H1 (cell line): ENCODE results near the gene LPCAT1. TPM values are rescaled to one million over a fixed set of nuclear protein-coding genes. Genes with fewer than 3 reads are reported as not detected.

Experiments used
- CTCF ChIA-PET: fragments of 300-600 bp; sonication (Branson Sonifier 250); formaldehyde crosslinking; loops from one replicate; lab custom pipeline; 2021; ENCODE audit not compliant: partially characterized antibody; lab: Charles Lee
- POLR2A ChIA-PET: fragments of 300-600 bp; sonication (Branson Sonifier 250); formaldehyde crosslinking; loops from one replicate; lab custom pipeline; 2021; ENCODE audit warnings: inconsistent platforms; ENCODE audit not compliant: partially characterized antibody; lab: Charles Lee
- DNase-seq, 2 experiments: peaks; one replicate each; pipeline versions ENCODE4 v3.0.0 to v3.0.0-alpha.2; 2010 to 2022; ENCODE audit warnings: low spot score in 2 of 2, low read depth in 1 of 2, mixed read lengths in 1 of 2
- FAIRE-seq: peaks from 2 replicates; lab custom pipeline; 2011; peaks lifted over from hg19 to GRCh38; lab: Jason Lieb, UNC
- H2AFZ ChIP-seq: 2 replicates; pipeline ENCODE4 v1.8.1; 2012; ENCODE audit warnings: low read length, inconsistent platforms
- H2AK5ac ChIP-seq: 2 replicates; pipeline ENCODE4 v1.6.1; 2013; ENCODE audit warnings: low read depth, low read length
- H2BK120ac ChIP-seq: replicated peaks from 2 replicates; pipeline ENCODE3; 2013; ENCODE audit warnings: low read depth, low read length, inconsistent platforms
- H2BK12ac ChIP-seq: 2 replicates; pipeline ENCODE4 v1.6.1; 2013; ENCODE audit warnings: low read depth, low read length
- H2BK15ac ChIP-seq: 2 replicates; pipeline ENCODE4 v1.6.1; 2013; ENCODE audit warnings: low read length
- H2BK20ac ChIP-seq: 2 replicates; pipeline ENCODE4 v1.6.1; 2013; ENCODE audit warnings: low read length
- H2BK5ac ChIP-seq: 2 replicates; pipeline ENCODE4 v1.6.1; 2013; ENCODE audit warnings: low read depth, low read length
- H3K14ac ChIP-seq: 2 replicates; pipeline ENCODE4 v1.6.1; 2013; ENCODE audit warnings: inconsistent platforms; ENCODE audit not compliant: insufficient read length
- H3K18ac ChIP-seq: 2 replicates; pipeline ENCODE4 v1.6.1; 2013; ENCODE audit warnings: low read length; ENCODE audit errors: extremely low read depth
- H3K23ac ChIP-seq: 2 replicates; pipeline ENCODE4 v1.6.1; 2013; ENCODE audit warnings: inconsistent platforms; ENCODE audit not compliant: insufficient read length
- H3K23me2 ChIP-seq: 2 replicates; pipeline ENCODE4 v1.6.1; 2013; ENCODE audit warnings: low read depth, low read length
- H3K27ac ChIP-seq: 2 replicates; pipeline ENCODE4 v1.6.1; 2011; ENCODE audit warnings: low read depth, low read length, inconsistent platforms
- H3K27me3 ChIP-seq, 4 experiments: replicated peaks in 1 of 4; 1 replicate in 1 of 4; 2 replicates in 3 of 4; pipeline versions ENCODE4 v1.6.1 to v1.8.1; 2011 to 2013; ENCODE audit warnings: low read length in 3 of 4, mild to moderate bottlenecking in 3 of 4, inconsistent platforms in 2 of 4, mixed read lengths in 2 of 4, moderate library complexity in 1 of 4; ENCODE audit not compliant: control insufficient read depth in 3 of 4, insufficient read depth in 3 of 4; ENCODE audit errors: extremely low read depth in 1 of 4
- H3K36me3 ChIP-seq, 4 experiments: 2 replicates each; pipeline versions ENCODE4 v1.6.1 to v1.8.1; 2011 to 2013; ENCODE audit warnings: mild to moderate bottlenecking in 4 of 4, low read length in 3 of 4, moderate library complexity in 2 of 4, control low read depth in 1 of 4, inconsistent platforms in 1 of 4; ENCODE audit not compliant: insufficient read depth in 4 of 4, control insufficient read depth in 2 of 4
- H3K4ac ChIP-seq: replicated peaks from 2 replicates; pipeline ENCODE3; 2013; ENCODE audit warnings: low read length, low read depth, mixed read lengths, inconsistent platforms; ENCODE audit not compliant: insufficient read length
- H3K4me1 ChIP-seq, 4 experiments: replicated peaks in 1 of 4; 1 replicate in 1 of 4; 2 replicates in 3 of 4; pipeline versions ENCODE4 v1.6.1 to v1.8.1; 2011 to 2013; ENCODE audit warnings: low read length in 3 of 4, inconsistent platforms in 2 of 4, mixed read lengths in 1 of 4; ENCODE audit not compliant: insufficient read depth in 4 of 4, control insufficient read depth in 3 of 4
- H3K4me2 ChIP-seq, 2 experiments: 2 replicates each; pipeline versions ENCODE4 v1.6.1 to v1.8.1; 2011 to 2013; ENCODE audit warnings: low read depth in 2 of 2, low read length in 2 of 2, control low read depth in 1 of 2, inconsistent platforms in 1 of 2, mild to moderate bottlenecking in 1 of 2; ENCODE audit not compliant: insufficient read depth in 1 of 2
- H3K4me3 ChIP-seq, 4 experiments: fragments of 200-600, 300-600 bp in 1 of 4; sonication (generic), shearing (Covaris generic), sonication (Bioruptor Twin) in 1 of 4; 2 replicates each; pipeline versions ENCODE4 v1.5.1 to v1.8.1; 2011 to 2016; ENCODE audit warnings: low read length in 4 of 4, low read depth in 3 of 4, control low read depth in 2 of 4, inconsistent platforms in 2 of 4, mild to moderate bottlenecking in 2 of 4, mixed read lengths in 1 of 4, moderate library complexity in 1 of 4; ENCODE audit not compliant: insufficient read depth in 2 of 4; ENCODE audit errors: extremely low read depth in 1 of 4
- H3K56ac ChIP-seq: replicated peaks from 2 replicates; pipeline ENCODE3; 2013; ENCODE audit warnings: low read depth, mild to moderate bottlenecking, mixed read lengths, low read length, inconsistent platforms; ENCODE audit not compliant: insufficient read length
- H3K79me1 ChIP-seq: 2 replicates; pipeline ENCODE4 v1.6.1; 2013; ENCODE audit warnings: low read depth, low read length, control low read depth
- H3K79me2 ChIP-seq, 2 experiments: 2 replicates each; pipeline versions ENCODE4 v1.6.1 to v1.8.1; 2012 to 2013; ENCODE audit warnings: low read length in 2 of 2, mild to moderate bottlenecking in 2 of 2, inconsistent platforms in 1 of 2; ENCODE audit not compliant: insufficient read depth in 2 of 2, control insufficient read depth in 1 of 2
- H3K9ac ChIP-seq, 4 experiments: replicated peaks in 1 of 4; 1 replicate in 1 of 4; 2 replicates in 3 of 4; pipeline versions ENCODE4 v1.6.1 to v1.8.1; 2011 to 2013; ENCODE audit warnings: low read depth in 3 of 4, low read length in 3 of 4, control low read depth in 2 of 4, mild to moderate bottlenecking in 2 of 4, moderate library complexity in 2 of 4, inconsistent platforms in 1 of 4; ENCODE audit errors: extremely low read depth in 1 of 4
- H3K9me3 ChIP-seq, 2 experiments: 2 replicates each; pipeline versions ENCODE4 v1.6.1 to v1.8.1; 2012 to 2013; ENCODE audit warnings: mild to moderate bottlenecking in 2 of 2, moderate library complexity in 2 of 2, control low read depth in 1 of 2, inconsistent platforms in 1 of 2, low read depth in 1 of 2, low read length in 1 of 2, mixed read lengths in 1 of 2; ENCODE audit not compliant: insufficient read depth in 2 of 2
- H4K20me1 ChIP-seq, 2 experiments: replicated peaks in 1 of 2; 2 replicates each; pipeline versions ENCODE3 to v1.8.1; 2011 to 2013; ENCODE audit warnings: inconsistent platforms in 2 of 2, low read length in 2 of 2, mild to moderate bottlenecking in 1 of 2; ENCODE audit not compliant: insufficient read depth in 2 of 2, control insufficient read depth in 1 of 2
- H4K5ac ChIP-seq: 2 replicates; pipeline ENCODE4 v1.6.1; 2013; ENCODE audit warnings: low read length, low read depth, mixed read lengths, inconsistent platforms; ENCODE audit not compliant: insufficient read length
- H4K8ac ChIP-seq: 2 replicates; pipeline ENCODE4 v1.8.0; 2013; ENCODE audit warnings: mild to moderate bottlenecking, moderate library complexity, low read length, inconsistent platforms; ENCODE audit not compliant: insufficient read depth; ENCODE audit errors: extremely low read depth
- H4K91ac ChIP-seq: replicated peaks from 2 replicates; pipeline ENCODE3; 2013; ENCODE audit warnings: low read length, mixed read lengths, inconsistent platforms; ENCODE audit not compliant: insufficient read length
- CREB1 ChIP-seq: IDR thresholded peaks from 2 replicates; pipeline ENCODE4 v1.6.1; 2012; ENCODE audit warnings: inconsistent platforms
- CTCF ChIP-seq, 3 experiments: IDR thresholded peaks; 1 replicate in 2 of 3; 2 replicates in 1 of 3; pipeline versions ENCODE4 v1.5.1 to v1.6.1; 2011; ENCODE audit warnings: low read length in 3 of 3, mild to moderate bottlenecking in 3 of 3, inconsistent platforms in 2 of 3, low read depth in 1 of 3, moderate library complexity in 1 of 3; ENCODE audit not compliant: insufficient read depth in 1 of 3; ENCODE audit errors: control extremely low read depth in 1 of 3
- KDM1A ChIP-seq: fragments of 200-600, 300-600 bp; sonication (generic); IDR thresholded peaks from 2 replicates; pipeline ENCODE4 v1.7.1; 2016; ENCODE audit warnings: mild to moderate bottlenecking, low read length, borderline replicate concordance
- POLR2AphosphoS5 ChIP-seq: IDR thresholded peaks from 2 replicates; pipeline ENCODE4 v1.6.1; 2011; ENCODE audit warnings: low read depth, low read length
- RBBP5 ChIP-seq: IDR thresholded peaks from 2 replicates; pipeline ENCODE4 v1.7.1; 2012; ENCODE audit warnings: low read depth, mild to moderate bottlenecking, inconsistent platforms, low read length, moderate library complexity, borderline replicate concordance
- SP1 ChIP-seq: IDR thresholded peaks from 2 replicates; pipeline ENCODE4 v1.6.1; 2011; ENCODE audit warnings: low read depth, low read length
- SP2 ChIP-seq: IDR thresholded peaks from 2 replicates; pipeline ENCODE4 v1.6.1; 2012; ENCODE audit warnings: mild to moderate bottlenecking, low read length, inconsistent platforms
- USF2 ChIP-seq: IDR thresholded peaks from 2 replicates; pipeline ENCODE4 v1.6.1; 2011; ENCODE audit warnings: low read length, improper control_type of control experiment
- WGBS, 2 experiments: shearing (Covaris generic) in 1 of 2; methylation state at CpG; one replicate each; pipeline versions ENCODE4 v1.1.6 to v1.1.7; 2013 to 2015; ENCODE audit warnings: low lambda C conversion rate in 2 of 2, mixed read lengths in 2 of 2, inconsistent platforms in 1 of 2, low coverage in 1 of 2, missing lambda C conversion rate in 1 of 2; ENCODE audit not compliant: insufficient replicate concordance in 2 of 2, insufficient coverage in 1 of 2, insufficient read length in 1 of 2; ENCODE audit errors: extremely low coverage in 1 of 2, missing lambda C conversion rate in 1 of 2; 5-methylcytosine and 5-hydroxymethylcytosine counted together
- polyA plus RNA-seq, 7 experiments: library from polyadenylated mRNA; depleted of rRNA in 3 of 7; stranded (reverse) in 5 of 7; unstranded in 2 of 7; fragments of >200 nt in 5 of 7; fragments of 200-250 nt in 2 of 7; gene quantifications; 1 replicate in 5 of 7; 2 replicates in 1 of 7; 4 replicates in 1 of 7; pipeline versions ENCODE4 v1.2.1 to v1.2.3, GENCODE V29; 2011 to 2013; ENCODE audit warnings: missing spikeins in 2 of 7, mixed read lengths in 2 of 7
- total RNA-seq: library from RNA; stranded (reverse); fragmentation: NEBNext Ultra II Directional; extraction: Animal tissue kit (Norgen Biotek cat#: 25700); gene quantifications from 2 replicates; pipeline ENCODE4 v1.2.1, GENCODE V29; 2021

The LPCAT1 gene
- total and polyA plus RNA-seq, 2 of the 8 experiments (the other 6 are each of a cell fraction or from before 2014, with no cell fraction given): 107 to 260 TPM

GRCh38 chr5:1525624-1526189 lies 1.9 kb upstream of the LPCAT1 start:
- Histone ChIP-seq H3K27me3 (no peaks in the 10 kb centered on the region; a peak in 1 of 7 replicates), H2BK15ac (peak overlapping the region; percentile 72; the same call in 1 of the 2 replicates), H2BK20ac (no peak overlapping the region), H3K79me1 (peaks cover 7% of the 10 kb centered on the region), H3K27ac (no peak overlapping the region), H3K9ac (no peak overlapping the region), H3K56ac (no peak overlapping the region), H2BK12ac (peak overlapping the region; percentile 23; the same call in 1 of the 2 replicates), H2BK5ac (no peak overlapping the region), H3K36me3 (peaks cover 0 to 8% (median 0%) of the 10 kb centered on the region in 4 experiments; a peak in 2 of 8 replicates), H2AFZ (no peak overlapping the region), H3K18ac (no peak overlapping the region), H4K8ac (no peak overlapping the region), H2BK120ac (no peak overlapping the region), H3K4me1 (peaks cover 0 to 21% (median 18%) of the 10 kb centered on the region in 4 experiments; a peak in 6 of 7 replicates), H4K5ac (no peak overlapping the region), H3K4me2 (no peak overlapping the region), H3K23me2 (peaks cover 13% of the 10 kb centered on the region; the same call in 1 of the 2 replicates), H3K14ac (no peak overlapping the region), H4K91ac (no peak overlapping the region), H2AK5ac (no peak overlapping the region), H3K79me2 (peaks cover 18 to 29% of the 10 kb centered on the region in 2 experiments; a peak in 3 of 4 replicates), H3K4me3 (no peak overlapping the region), H4K20me1 (peaks cover 9 to 13% of the 10 kb centered on the region in 2 experiments), H3K23ac (no peak overlapping the region), H3K9me3 (no peaks in the 10 kb centered on the region), H3K4ac (no peak overlapping the region)
- FAIRE-seq (no peak), DNase-seq (peak in 1 of 2 experiments; percentile 38)
- ChIA-PET POLR2A (interaction anchor here (1.0 to 6.0 kb wide), 3 partner anchors 9 to 12 kb away, joined by 3 to 54 read pairs (median 5); no protein-coding TSS in a partner anchor), CTCF (interaction anchor here (0.8 to 3.1 kb wide), 6 partner anchors 13 to 46 kb away, joined by 3 to 15 read pairs (median 4); no protein-coding TSS in a partner anchor)
- 85% methylated on average over 8 of the region's 8 CpGs; no CpG with 5 or more reads in 1 of the 2 experiments for WGBS, 2 experiments
- TF ChIP-seq SP1: no peak
- no peak for TF ChIP-seq POLR2AphosphoS5
- no peak for TF ChIP-seq SP2
- TF ChIP-seq RBBP5: no peak
- TF ChIP-seq CTCF (IDR thresholded peaks at IDR 0.05; ENCODE audit: control extremely low read depth in 1 of 3, insufficient read depth in 1 of 3, low read depth in 1 of 3, low read length in 3 of 3): no peak
- no peak for TF ChIP-seq CREB1
- TF ChIP-seq USF2: no peak
- TF ChIP-seq KDM1A: no peak
